ENCODE results near the gene USP32.
"Not testable (repeated sequence)": the region's sequence is repeated elsewhere in the genome, so short reads cannot be mapped to it uniquely, and the experiment has no call there.

Gene USP32

GRCh38 chr17:60351012-60351695 lies 40.8 kb downstream of the USP32 start:
- Mint-ChIP-seq H3K36me3 (ENCODE audit: low read depth) (peaks cover 15% of the 10 kb centered on the region), H3K4me1 (no peaks in the 10 kb centered on the region), H3K27ac (peak overlapping the region; percentile 33), H3K4me3 (no peak overlapping the region), H3K27me3 (ENCODE audit: low read depth, poor library complexity) (no peaks in the 10 kb centered on the region), H3K9me3 (peaks cover 1% of the 10 kb centered on the region)
- DNase-seq = no peak
- TF ChIP-seq, protein P1, sequence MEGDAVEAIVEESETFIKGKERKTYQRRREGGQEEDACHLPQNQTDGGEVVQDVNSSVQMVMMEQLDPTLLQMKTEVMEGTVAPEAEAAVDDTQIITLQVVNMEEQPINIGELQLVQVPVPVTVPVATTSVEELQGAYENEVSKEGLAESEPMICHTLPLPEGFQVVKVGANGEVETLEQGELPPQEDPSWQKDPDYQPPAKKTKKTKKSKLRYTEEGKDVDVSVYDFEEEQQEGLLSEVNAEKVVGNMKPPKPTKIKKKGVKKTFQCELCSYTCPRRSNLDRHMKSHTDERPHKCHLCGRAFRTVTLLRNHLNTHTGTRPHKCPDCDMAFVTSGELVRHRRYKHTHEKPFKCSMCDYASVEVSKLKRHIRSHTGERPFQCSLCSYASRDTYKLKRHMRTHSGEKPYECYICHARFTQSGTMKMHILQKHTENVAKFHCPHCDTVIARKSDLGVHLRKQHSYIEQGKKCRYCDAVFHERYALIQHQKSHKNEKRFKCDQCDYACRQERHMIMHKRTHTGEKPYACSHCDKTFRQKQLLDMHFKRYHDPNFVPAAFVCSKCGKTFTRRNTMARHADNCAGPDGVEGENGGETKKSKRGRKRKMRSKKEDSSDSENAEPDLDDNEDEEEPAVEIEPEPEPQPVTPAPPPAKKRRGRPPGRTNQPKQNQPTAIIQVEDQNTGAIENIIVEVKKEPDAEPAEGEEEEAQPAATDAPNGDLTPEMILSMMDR (IDR thresholded peaks at IDR 0.05) = no peak

DNA sequence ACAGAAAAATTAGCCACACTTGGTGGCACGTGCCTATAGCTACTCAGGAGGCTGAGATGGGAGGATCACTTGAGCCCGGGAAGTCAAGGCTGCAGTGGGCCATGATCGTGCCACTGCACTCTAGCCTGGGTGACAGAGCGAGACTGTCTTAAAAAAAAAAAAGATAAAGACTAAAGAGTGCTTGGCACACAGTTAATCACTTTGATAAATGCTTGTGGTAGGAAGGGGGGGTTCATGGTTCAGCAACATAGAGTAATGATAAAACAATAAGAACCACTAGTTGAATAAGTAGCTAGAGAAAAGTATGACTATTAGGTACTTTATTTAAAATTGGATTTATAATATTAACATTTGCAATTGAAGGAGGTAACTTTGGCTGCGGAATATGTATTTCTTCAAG lies 43.3 kb downstream of the USP32 start:
- DNase-seq = no peak
- H3K27me3 Mint-ChIP-seq (ENCODE audit: low read depth, poor library complexity) = no peaks in the 10 kb centered on the region
- H3K36me3 Mint-ChIP-seq (ENCODE audit: low read depth) = peaks cover 24% of the 10 kb centered on the region
- no peak overlapping the region for H3K4me3 Mint-ChIP-seq
- H3K9me3 Mint-ChIP-seq = no peaks in the 10 kb centered on the region
- TF ChIP-seq, protein P1 (IDR thresholded peaks at IDR 0.05) = no peak
- H3K27ac Mint-ChIP-seq = no peak overlapping the region
- H3K4me1 Mint-ChIP-seq = peaks cover 7% of the 10 kb centered on the region

GRCh38 chr17:60345233-60345632 lies 46.7 kb downstream of the USP32 start:
- no peak overlapping the region for H3K27ac Mint-ChIP-seq
- no peak for DNase-seq
- TF ChIP-seq, protein P1 (IDR thresholded peaks at IDR 0.05) = no peak
- peaks cover 15% of the 10 kb centered on the region for H3K9me3 Mint-ChIP-seq
- peaks cover 50% of the 10 kb centered on the region for H3K36me3 Mint-ChIP-seq (ENCODE audit: low read depth)
- H3K4me3 Mint-ChIP-seq = no peak overlapping the region
- peaks cover 7% of the 10 kb centered on the region for H3K4me1 Mint-ChIP-seq
- H3K27me3 Mint-ChIP-seq (ENCODE audit: low read depth, poor library complexity) = no peaks in the 10 kb centered on the region

DNA sequence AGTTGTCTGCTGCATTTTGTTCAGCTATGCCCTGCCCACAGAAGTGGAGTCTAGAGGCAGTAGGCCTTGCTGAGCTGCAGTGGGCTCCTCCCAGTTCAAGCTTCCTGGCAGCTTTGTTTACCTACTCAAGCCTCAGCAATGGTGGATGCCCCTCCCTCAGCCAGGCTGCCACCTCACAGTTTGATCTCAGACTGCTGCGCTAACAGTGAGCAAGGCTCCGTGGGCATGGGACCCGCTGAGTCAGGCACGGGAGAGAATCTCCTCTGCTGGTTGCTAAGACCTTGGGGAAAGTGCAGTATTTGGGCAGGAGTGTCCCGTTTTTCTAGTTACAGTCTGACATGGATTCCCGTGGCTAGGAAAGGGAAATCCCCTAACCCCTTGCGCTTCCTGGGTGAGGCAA lies 49.4 kb downstream of the USP32 start:
- H3K27ac Mint-ChIP-seq; H3K4me3 Mint-ChIP-seq; H3K4me1 Mint-ChIP-seq; H3K27me3 Mint-ChIP-seq (ENCODE audit: low read depth, poor library complexity); DNase-seq: not testable (repeated sequence)
- Mint-ChIP-seq H3K9me3 (peaks cover 15% of the 10 kb centered on the region), H3K36me3 (ENCODE audit: low read depth) (peaks cover 74% of the 10 kb centered on the region)

GRCh38 chr17:60335289-60335688 lies 56.6 kb downstream of the USP32 start:
- no peaks in the 10 kb centered on the region for H3K9me3 Mint-ChIP-seq
- DNase-seq = no peak
- H3K4me3 Mint-ChIP-seq = no peak overlapping the region
- TF ChIP-seq, protein P1 (IDR thresholded peaks at IDR 0.05) = no peak
- peaks cover 4% of the 10 kb centered on the region for H3K27me3 Mint-ChIP-seq (ENCODE audit: low read depth, poor library complexity)
- H3K36me3 Mint-ChIP-seq (ENCODE audit: low read depth) = peaks cover 44% of the 10 kb centered on the region
- no peak overlapping the region for H3K27ac Mint-ChIP-seq
- no peaks in the 10 kb centered on the region for H3K4me1 Mint-ChIP-seq

DNA sequence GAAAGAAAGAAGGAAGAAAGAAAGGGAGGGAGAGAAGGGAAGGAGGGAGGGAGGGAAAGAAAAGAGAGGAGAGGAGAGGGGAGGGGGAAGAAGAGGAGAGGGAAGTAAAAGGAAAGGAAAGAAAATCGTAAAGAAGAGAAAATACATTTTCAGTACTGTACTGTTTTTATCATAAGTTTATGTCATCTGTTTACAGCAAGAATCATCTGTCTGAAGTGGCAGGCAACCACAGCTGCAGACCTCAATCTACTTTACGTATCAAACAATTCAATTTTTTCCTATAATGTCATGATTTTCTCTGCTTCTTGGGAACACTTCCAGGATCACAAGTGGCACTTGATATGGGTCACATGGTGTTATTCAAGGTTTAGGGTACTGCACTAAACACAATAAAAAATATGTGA lies 58.3 kb downstream of the USP32 start:
- H3K36me3 Mint-ChIP-seq (ENCODE audit: low read depth) = peaks cover 30% of the 10 kb centered on the region
- no peak overlapping the region for H3K4me3 Mint-ChIP-seq
- no peak overlapping the region for H3K27ac Mint-ChIP-seq
- TF ChIP-seq, protein P1 (IDR thresholded peaks at IDR 0.05) = no peak
- no peak for DNase-seq
- no peaks in the 10 kb centered on the region for H3K9me3 Mint-ChIP-seq
- peaks cover 3% of the 10 kb centered on the region for H3K4me1 Mint-ChIP-seq
- H3K27me3 Mint-ChIP-seq (ENCODE audit: low read depth, poor library complexity) = peaks cover 4% of the 10 kb centered on the region

DNA sequence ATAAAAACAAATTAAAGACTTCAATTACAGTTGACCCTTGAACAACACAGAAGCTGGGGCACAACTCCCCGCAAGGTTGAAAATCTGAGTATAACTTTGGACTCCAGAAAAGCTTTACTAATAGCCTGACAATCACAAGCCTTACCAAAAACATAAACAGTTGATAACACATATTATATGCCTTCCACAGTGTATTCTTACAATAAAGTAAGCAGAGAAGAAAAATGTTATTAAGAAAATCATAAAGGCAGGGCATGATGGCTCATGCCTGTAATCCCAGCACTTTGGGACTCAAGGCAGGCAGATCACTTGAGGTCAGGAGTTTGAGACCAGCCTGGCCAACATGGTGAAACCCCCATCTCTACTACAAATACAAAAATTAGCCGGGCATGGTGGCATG lies 58.9 kb downstream of the USP32 start:
- DNase-seq = not testable (repeated sequence)

More for the DNA sequence above, 58.9 kb downstream of the USP32 start:
- peaks cover 25% of the 10 kb centered on the region for H3K36me3 Mint-ChIP-seq (ENCODE audit: low read depth)
- not testable (repeated sequence) for H3K27me3 Mint-ChIP-seq (ENCODE audit: low read depth, poor library complexity); H3K9me3 Mint-ChIP-seq; H3K4me1 Mint-ChIP-seq; H3K4me3 Mint-ChIP-seq; H3K27ac Mint-ChIP-seq

All from nephron progenitor cell (in vitro differentiated cells).